Endothelial cell of umbilical vein (primary cell): ENCODE results near the gene SULF2. TPM values are rescaled to one million over a fixed set of nuclear protein-coding genes. Genes with fewer than 3 reads are reported as not detected.

Experiments used
- BruUV-seq: library from RNA; stranded (reverse); fragments of 400-500 nt; replicated peaks from 2 replicates; lab custom pipeline; 2021; lab: Mats Ljungman, UMichigan
- CTCF ChIA-PET: fragments of 300-600, 350-600 bp; sonication (Branson Sonifier 250); formaldehyde crosslinking; loops from one replicate; lab custom pipeline; 2021; ENCODE audit warnings: antibody characterized with exemption, inconsistent platforms; lab: Charles Lee
- POLR2A ChIA-PET: fragments of 300-600, 350-600 bp; sonication (Branson Sonifier 250); formaldehyde crosslinking; loops from one replicate; lab custom pipeline; 2021; ENCODE audit warnings: antibody characterized with exemption, inconsistent platforms; lab: Charles Lee
- DNase-seq: peaks from one replicate; pipeline ENCODE4 v3.0.0-alpha.2; 2011; ENCODE audit warnings: low read depth, low spot score
- FAIRE-seq: peaks from 2 replicates; lab custom pipeline; 2011; peaks lifted over from hg19 to GRCh38; lab: Jason Lieb, UNC
- H2AFZ ChIP-seq: 2 replicates; pipeline ENCODE4 v1.6.0; 2012; ENCODE audit warnings: low read depth, low read length, control low read depth, inconsistent platforms
- H3K27ac ChIP-seq: 2 replicates; pipeline ENCODE4 v1.5.1; 2011; ENCODE audit warnings: low read depth, mild to moderate bottlenecking, control low read depth, low read length, moderate library complexity; ENCODE audit not compliant: insufficient read depth
- H3K27me3 ChIP-seq, 2 experiments: 2 replicates each; pipeline versions ENCODE4 v1.6.0 to v1.6.1; 2011; ENCODE audit warnings: low read length in 2 of 2, mixed read lengths in 1 of 2; ENCODE audit not compliant: control insufficient read depth in 2 of 2, insufficient read depth in 2 of 2
- H3K36me3 ChIP-seq, 2 experiments: 2 replicates in 1 of 2; 3 replicates in 1 of 2; pipeline ENCODE4 v1.5.1; 2011; ENCODE audit warnings: low read length in 2 of 2, mild to moderate bottlenecking in 1 of 2, moderate library complexity in 1 of 2; ENCODE audit not compliant: control insufficient read depth in 2 of 2, insufficient read depth in 2 of 2; ENCODE audit errors: extremely low read depth in 1 of 2
- H3K4me1 ChIP-seq: 3 replicates; pipeline ENCODE4 v1.5.1; 2011; ENCODE audit warnings: mild to moderate bottlenecking, low read length; ENCODE audit not compliant: control insufficient read depth, insufficient read depth; ENCODE audit errors: extremely low read depth
- H3K4me2 ChIP-seq: 2 replicates; pipeline ENCODE4 v1.6.1; 2011; ENCODE audit warnings: low read length, control low read depth, mixed read lengths; ENCODE audit not compliant: insufficient read depth
- H3K4me3 ChIP-seq, 3 experiments: fragments of 200-600 bp in 1 of 3; sonication (generic), shearing (Covaris generic) in 1 of 3; replicated peaks in 1 of 3; 2 replicates each; pipeline ENCODE4 v1.5.1; 2011 to 2016; ENCODE audit warnings: control low read depth in 3 of 3, low read length in 3 of 3, mild to moderate bottlenecking in 2 of 3, inconsistent platforms in 1 of 3, low read depth in 1 of 3, moderate library complexity in 1 of 3; ENCODE audit not compliant: insufficient read depth in 1 of 3
- H3K79me2 ChIP-seq: 2 replicates; pipeline ENCODE4 v1.6.0; 2012; ENCODE audit warnings: low read length, inconsistent platforms; ENCODE audit not compliant: control insufficient read depth, insufficient read depth
- H3K9ac ChIP-seq: replicated peaks from 2 replicates; pipeline ENCODE3; 2011; ENCODE audit warnings: low read length, control low read depth; ENCODE audit not compliant: insufficient read depth; ENCODE audit errors: extremely low read depth
- H3K9me1 ChIP-seq: replicated peaks from 3 replicates; pipeline ENCODE4 v1.6.0; 2011; ENCODE audit warnings: mild to moderate bottlenecking, low read length; ENCODE audit not compliant: control insufficient read depth, insufficient read depth; ENCODE audit errors: extremely low read depth
- H3K9me3 ChIP-seq: replicated peaks from 2 replicates; pipeline ENCODE4 v1.5.1; 2012; ENCODE audit warnings: low read length, inconsistent platforms; ENCODE audit not compliant: control insufficient read depth, insufficient read depth
- H4K20me1 ChIP-seq: replicated peaks from 2 replicates; pipeline ENCODE3; 2011; ENCODE audit warnings: mild to moderate bottlenecking, low read length; ENCODE audit not compliant: control insufficient read depth, insufficient read depth; ENCODE audit errors: extremely low read depth
- CTCF ChIP-seq, 2 donors: IDR thresholded peaks; 1 replicate in 1 of 2; 2 replicates in 1 of 2; pipeline ENCODE4 v1.5.1; 2011; ENCODE audit warnings: low read length in 2 of 2, mild to moderate bottlenecking in 2 of 2, moderate library complexity in 2 of 2, control low read depth in 1 of 2, inconsistent platforms in 1 of 2, low read depth in 1 of 2; ENCODE audit not compliant: insufficient read depth in 1 of 2; ENCODE audit errors: extremely low read depth in 1 of 2
- MYC ChIP-seq: IDR thresholded peaks from one replicate; pipeline ENCODE4 v1.6.1; 2011; ENCODE audit warnings: mild to moderate bottlenecking, low read depth, low read length
- dilution Hi-C: fragments of 300-500 bp; cut with MboI; formaldehyde crosslinking; loops from one replicate; pipeline ENCODE4 v1.15.0; 2019; ENCODE audit warnings: low sequenced_read_pairs; ENCODE audit not compliant: extremely low pct_ligation_motif_present
- intact Hi-C: fragments of 100-400 bp; cut with micrococcal nuclease; formaldehyde crosslinking; loops from one replicate; pipeline ENCODE4 v1.10.0; 2022
- polyA plus RNA-seq, 4 experiments: library from polyadenylated mRNA; depleted of rRNA in 3 of 4; stranded (reverse) in 3 of 4; unstranded in 1 of 4; fragments of >200 nt; gene quantifications; 2 replicates each; pipeline versions ENCODE4 v1.2.1 to v1.2.3, GENCODE V29; 2011 to 2012; ENCODE audit warnings: missing spikeins in 1 of 4
- total RNA-seq: library from RNA; stranded (reverse); gene quantifications from 2 replicates; pipeline ENCODE4 v1.2.3, GENCODE V29; 2021

The SULF2 gene
- total and polyA plus RNA-seq, 2 donors (not counting 3 experiments of a cell fraction or from before 2014, with no cell fraction given), result 58.5 to 160 TPM

GRCh38 chr20:47784599-47785310, 526 bp downstream of the SULF2 start:
- Histone ChIP-seq H3K9me1 (no peaks in the 10 kb centered on the region), H3K4me3 (peak overlapping the region; percentile 50 to 84 (median 60)), H3K36me3 (no peaks in the 10 kb centered on the region), H3K9me3 (no peaks in the 10 kb centered on the region), H3K4me2 (peak overlapping the region; percentile 78), H3K9ac (peak overlapping the region; percentile 73), H4K20me1 (no peaks in the 10 kb centered on the region), H3K27ac (peak overlapping the region; percentile 32), H3K4me1 (peaks cover 22% of the 10 kb centered on the region), H3K79me2 (no peaks in the 10 kb centered on the region), H2AFZ (peak overlapping the region; percentile 78), H3K27me3 (no peaks in the 10 kb centered on the region)
- no TSS peak for BruUV-seq
- intact Hi-C loops (loop anchor here (5.0 kb wide), 1 partner anchor 498 kb away; no protein-coding TSS in a partner anchor), dilution Hi-C loops (no loop called here)
- ChIA-PET POLR2A (no interaction called here), CTCF (interaction anchor here (0.8 to 1.6 kb wide), 5 partner anchors 13 to 836 kb away, joined by 3 to 8 read pairs (median 5); no protein-coding TSS in a partner anchor)
- no peak for TF ChIP-seq MYC
- TF ChIP-seq CTCF (IDR thresholded peaks at IDR 0.05; ENCODE audit: extremely low read depth in 1 of 2, insufficient read depth in 1 of 2, low read depth in 1 of 2, low read length in 2 of 2), result peak in 1 of 2 donors; percentile 34
- FAIRE-seq, result peak; percentile 59
- DNase-seq, result peak; percentile 47
